ENCODE results near the gene TGM2.

Gene TGM2

DNA sequence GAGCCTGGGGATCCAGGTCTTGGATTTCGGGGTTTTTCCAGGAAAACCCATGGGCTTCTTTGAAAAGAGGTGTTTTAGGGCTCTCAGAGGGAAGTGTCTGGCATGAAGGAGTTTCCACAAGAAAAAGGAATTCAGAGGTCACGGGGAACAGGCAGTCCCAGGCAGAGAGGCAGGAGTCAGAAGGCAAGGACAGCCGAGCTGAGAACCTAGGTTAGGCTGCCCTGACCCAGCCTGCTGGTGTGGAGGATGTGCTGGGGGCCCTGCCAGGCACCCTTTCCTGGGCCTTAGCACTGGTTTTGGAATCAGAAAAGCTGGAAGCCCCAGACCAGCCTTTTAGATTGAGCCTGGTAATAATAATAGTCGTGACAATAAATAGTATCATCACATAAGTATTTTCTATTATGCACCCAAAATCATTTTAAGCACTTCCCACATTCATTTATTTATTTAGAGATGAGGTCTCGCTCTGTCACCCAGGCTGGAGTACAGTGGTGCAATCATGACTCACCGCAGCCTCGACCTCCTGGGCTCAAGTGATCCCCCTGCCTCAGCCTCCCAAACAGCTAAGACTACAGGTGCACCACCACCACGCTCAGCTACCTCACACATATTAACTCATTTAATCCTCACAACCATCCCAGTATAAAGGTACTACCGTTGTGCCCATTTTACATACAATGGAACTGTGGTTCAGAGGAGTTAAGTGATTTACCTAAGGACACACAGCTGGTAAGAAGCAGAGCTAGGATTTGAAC is 19.9 kb downstream of the TGM2 start:
- DNase-seq (ENCODE audit: low read depth in 2 of 2): no peak

DNA sequence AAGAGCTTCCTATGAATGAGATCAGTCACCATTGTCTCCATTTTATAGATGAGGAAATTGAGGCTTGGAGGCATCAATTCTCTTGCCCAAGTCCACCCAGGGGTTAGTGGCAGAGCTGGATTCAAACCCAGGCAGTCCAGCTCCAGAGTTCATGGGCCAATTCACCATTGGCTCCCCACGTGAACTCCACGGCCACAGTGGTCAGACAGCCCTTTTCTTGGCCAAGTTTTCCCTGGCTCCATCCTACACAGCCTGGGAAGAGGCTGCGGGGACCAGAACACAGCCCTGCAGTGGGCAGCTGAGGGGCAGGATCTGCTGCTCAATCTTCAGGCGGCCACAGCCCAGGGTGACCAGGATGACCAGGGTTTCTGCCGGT is 20.5 kb downstream of the TGM2 start:
- DNase-seq (ENCODE audit: low read depth in 2 of 2): no peak

DNA sequence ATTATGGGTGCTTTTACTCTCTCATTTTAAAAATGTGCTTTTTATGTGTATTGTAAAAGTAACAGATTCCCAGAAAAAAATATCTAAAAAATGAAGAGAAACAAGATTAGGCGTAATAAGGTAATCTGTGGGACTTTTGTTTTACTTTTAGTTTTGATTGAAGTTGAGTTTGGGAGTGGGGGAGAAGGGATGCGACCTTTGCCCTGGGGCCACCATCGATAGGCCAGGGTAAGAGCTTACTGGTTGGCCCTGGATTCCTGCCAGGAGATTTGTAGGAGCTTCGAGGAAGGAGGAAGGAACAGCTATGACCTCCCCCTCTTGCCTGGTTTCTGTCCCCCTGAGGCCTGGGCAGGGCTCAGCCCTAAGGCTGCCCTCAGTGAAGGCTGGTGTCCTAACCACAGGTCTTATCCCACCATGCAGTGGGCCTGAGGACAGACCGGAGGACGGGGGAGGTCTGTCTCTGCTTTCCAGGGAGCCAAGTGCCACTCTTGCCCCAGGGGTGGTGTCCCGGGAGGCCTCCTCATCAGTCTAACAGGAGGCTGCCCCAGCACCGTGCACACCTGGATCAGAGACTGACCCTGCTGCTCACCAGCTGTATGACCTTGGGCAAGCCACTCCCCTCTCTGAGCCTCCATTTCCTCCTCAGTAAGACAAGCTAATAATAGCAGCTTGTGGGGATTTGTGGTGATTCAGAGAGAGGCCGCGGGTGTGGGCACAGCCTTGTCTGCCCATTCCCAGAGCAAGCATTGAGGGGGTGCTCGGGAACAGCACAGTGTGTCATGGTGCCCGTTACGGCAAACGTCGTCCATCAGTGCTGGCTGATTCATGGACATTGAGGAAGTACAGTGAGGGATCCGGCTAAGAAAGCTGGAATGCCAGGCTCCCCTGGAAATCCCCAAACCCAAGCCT is 21.2 kb downstream of the TGM2 start:
- no peak for DNase-seq (ENCODE audit: low read depth in 2 of 2)

GRCh38 chr20:38143238-38143645 is 21.8 kb downstream of the TGM2 start:
- no peak for DNase-seq (ENCODE audit: low read depth in 2 of 2)

- DNase-seq (ENCODE audit: low read depth in 2 of 2): no peak
Measured at GRCh38 chr20:38141889-38142494, 23.1 kb downstream of the TGM2 start.

GRCh38 chr20:38141204-38141888 is 23.7 kb downstream of the TGM2 start:
- DNase-seq (ENCODE audit: low read depth in 2 of 2): no peak

DNA sequence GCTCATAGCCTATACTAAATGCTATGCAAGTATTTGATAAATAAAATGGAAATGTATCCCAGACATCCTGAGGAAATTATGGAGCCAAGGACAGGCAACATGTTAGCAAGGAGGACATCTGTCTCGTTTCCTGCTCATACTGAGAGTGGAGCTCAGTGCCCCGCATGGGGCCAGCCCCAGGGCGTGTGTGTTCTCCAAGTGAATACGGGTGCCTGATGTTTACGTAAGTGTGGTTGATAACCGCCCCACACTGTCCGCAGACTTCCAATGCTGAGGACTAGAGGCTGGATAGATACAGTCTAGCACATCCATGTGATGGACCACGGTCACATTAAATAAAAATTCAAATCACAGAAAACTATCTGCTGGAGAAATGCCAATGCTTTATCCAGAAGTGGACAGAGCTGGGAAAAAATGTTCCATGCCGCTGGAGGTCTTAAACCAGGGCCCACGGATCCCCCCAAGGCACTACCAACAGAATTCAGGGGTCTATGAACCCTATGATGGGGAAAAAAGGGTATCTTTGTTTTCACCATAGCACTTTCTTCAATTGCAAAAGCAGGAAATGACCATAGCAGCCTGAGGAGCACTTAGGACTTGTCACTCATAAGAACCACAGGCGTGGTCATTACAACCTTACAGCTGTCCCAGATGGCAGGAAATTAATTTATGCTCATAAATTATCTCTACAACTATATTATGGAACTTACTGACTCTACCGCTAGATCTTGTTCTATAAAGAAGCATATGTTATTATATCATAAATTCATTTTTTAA is 24.9 kb downstream of the TGM2 start:
- no peak for DNase-seq (ENCODE audit: low read depth in 2 of 2)

DNA sequence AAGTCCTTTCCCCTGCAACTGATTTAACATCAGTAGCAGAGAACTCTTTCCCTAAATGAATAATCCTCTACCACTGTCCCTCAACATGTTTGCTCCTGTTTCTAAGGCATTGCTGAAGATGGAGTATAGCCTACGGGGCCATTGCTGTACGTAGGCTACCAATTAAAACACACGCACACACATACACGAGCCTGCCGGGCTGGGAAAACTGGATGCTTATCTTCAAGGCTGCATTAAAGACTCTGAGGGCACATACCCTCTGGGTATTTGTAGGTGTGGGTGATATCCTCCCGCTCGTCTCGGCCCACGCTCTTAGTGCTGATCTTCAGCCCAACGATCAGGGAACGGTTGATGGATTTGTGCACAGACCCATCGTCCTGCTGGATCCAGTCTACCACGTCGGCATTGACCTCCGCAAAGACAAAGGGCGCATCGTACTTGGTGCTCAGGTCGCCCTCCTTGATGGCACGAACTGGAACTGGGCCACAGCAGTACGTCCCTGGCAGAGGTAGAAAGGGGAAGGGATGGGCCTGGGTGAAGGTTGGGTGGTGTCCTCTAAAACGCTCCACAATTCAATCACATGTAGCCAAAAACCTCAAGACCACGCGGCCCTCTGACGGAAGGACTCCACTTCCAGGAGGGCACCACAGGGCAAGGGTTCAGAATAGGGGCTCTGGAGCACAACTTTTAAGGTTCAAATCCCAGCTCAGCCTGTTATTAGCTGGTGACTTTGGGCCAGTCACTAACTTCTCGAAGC is 25.7 kb downstream of the TGM2 start:
- DNase-seq (ENCODE audit: low read depth in 2 of 2): no peak

DNA sequence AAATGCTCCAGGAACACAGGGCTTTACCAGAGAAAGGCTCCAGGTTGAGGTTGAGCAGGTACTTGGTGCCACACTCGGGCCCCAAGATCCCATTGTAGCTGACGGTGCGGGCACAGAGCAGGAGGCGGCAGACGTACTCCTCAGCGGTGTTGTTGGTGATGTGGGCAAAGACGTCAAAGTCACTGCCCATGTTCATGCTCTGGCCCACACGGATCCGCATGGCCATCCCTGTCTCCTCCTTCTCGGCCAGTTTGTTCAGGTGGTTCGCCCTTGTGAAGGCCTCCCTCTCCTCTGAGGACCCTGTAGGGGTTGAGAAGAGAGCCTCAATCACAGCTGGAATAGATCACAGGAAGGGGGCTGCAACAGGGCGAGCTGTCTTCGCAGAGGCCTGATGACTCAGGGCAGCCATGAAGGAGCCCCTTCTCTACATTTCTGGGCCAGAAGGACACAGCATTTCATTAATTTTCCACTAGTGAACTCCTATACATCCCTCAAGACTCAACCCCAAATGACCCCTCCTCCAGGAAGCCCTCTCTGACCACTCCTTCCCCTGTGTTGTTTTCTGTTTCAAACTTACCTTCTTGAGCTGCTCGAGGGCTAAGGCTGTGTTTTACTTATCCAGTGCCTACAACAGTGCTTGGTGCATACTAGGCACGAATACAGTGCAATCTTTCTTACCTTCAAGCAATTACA is 26.8 kb downstream of the TGM2 start:
- DNase-seq (ENCODE audit: low read depth in 2 of 2): no peak

- no peak for DNase-seq (ENCODE audit: low read depth in 2 of 2)
Measured at GRCh38 chr20:38137441-38138037, 27.5 kb downstream of the TGM2 start.

DNA sequence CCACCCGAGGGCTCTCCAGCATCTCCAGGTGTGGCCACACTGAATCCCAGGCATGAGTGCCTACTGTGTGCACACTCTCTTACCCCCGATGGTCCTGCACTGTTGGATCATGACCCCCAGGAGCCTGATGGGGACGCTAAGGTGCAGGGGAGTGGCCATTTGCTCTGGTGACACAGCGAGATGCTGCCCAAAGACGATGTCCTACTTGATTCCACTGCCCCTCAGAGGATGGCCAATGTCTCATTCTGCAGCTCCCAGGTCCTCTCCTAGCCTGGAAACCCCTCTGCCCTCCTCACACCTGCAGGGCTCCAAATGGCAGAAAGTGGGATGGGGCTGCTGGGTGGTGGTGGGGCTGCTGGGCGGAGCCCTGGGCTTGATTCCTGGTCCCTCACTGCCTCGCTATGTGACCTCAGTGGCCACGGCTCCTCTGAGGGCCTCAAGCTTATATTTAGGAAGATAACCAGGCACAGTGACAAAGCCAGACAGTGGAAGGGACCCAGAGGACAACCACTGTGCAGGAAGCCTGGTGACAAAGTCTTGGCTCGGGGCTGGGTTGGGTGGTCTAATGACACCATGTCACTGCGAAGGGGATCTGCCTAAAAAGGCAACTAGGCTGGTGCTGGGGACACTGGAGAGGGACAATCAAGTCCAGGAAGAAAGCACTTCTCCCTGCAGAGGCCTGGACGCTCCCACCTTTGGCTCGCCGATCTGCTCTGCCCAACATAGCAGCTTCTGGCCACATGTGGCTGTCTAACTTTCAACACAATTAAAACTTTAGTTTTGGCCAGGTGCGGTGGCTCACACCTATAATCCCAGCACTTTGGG is 28.4 kb downstream of the TGM2 start:
- DNase-seq (ENCODE audit: low read depth in 2 of 2): no peak

- DNase-seq (ENCODE audit: low read depth in 2 of 2): no peak
Measured at GRCh38 chr20:38135651-38136420, 29.2 kb downstream of the TGM2 start.

GRCh38 chr20:38135271-38135650 is 29.8 kb downstream of the TGM2 start:
- no peak for DNase-seq (ENCODE audit: low read depth in 2 of 2)

GRCh38 chr20:38134427-38135270 is 30.4 kb downstream of the TGM2 start:
- DNase-seq (ENCODE audit: low read depth in 2 of 2): no peak

GRCh38 chr20:38133680-38134426 is 31.2 kb downstream of the TGM2 start:
- DNase-seq (ENCODE audit: low read depth in 2 of 2): no peak

GRCh38 chr20:38132910-38133501 is 32.1 kb downstream of the TGM2 start:
- DNase-seq (ENCODE audit: low read depth in 2 of 2): no peak
